K562 (cell line): Measurements from ENCODE around the gene MAN1B1. TPM values are rescaled to one million over a fixed set of nuclear protein-coding genes. Genes with fewer than 3 reads are reported as not detected.

Source experiments
- ATAC-seq: fragments of 200-7000 bp; cut with Tn5 transposase; 3 replicates; pipeline ENCODE4 v1.9.1; 2020; ENCODE audit warnings: moderate library complexity
- BruUV-seq: library from RNA; stranded (reverse); fragments of 400-500 nt; replicated peaks from 2 replicates; lab custom pipeline; 2021; lab: Mats Ljungman, UMichigan
- CTCF ChIA-PET: fragments of 300-600 bp; formaldehyde crosslinking; extraction: SDS; loops from one replicate; lab custom pipeline; 2021; ENCODE audit warnings: low intra/inter-chr PET ratio; lab: Yijun Ruan, JAX
- POLR2A ChIA-PET: fragments of 300-600, 350-650 bp; sonication (Branson Sonifier 250); formaldehyde crosslinking; extraction: SDS; loops from one replicate; lab custom pipeline; 2021; ENCODE audit warnings: antibody characterized with exemption, inconsistent platforms; lab: Yijun Ruan, JAX
- DNase-seq, 4 experiments: peaks; one replicate each; pipeline versions ENCODE4 v3.0.0 to v3.0.0-alpha.2; 2011 to 2018; ENCODE audit warnings: low spot score in 3 of 4, mixed read lengths in 3 of 4; ENCODE audit errors: extremely low read depth in 1 of 4
- FAIRE-seq: peaks from 2 replicates; lab custom pipeline; 2011; peaks lifted over from hg19 to GRCh38; lab: Jason Lieb, UNC
- H2AFZ ChIP-seq: 2 replicates; pipeline ENCODE4 v1.6.0; 2011; ENCODE audit warnings: low read depth, low read length, control low read depth, inconsistent platforms
- H3K27ac ChIP-seq: fragments of 200-600 bp; 3 replicates; pipeline ENCODE4 v1.8.0; 2011; ENCODE audit warnings: low read depth, mild to moderate bottlenecking, control low read depth, inconsistent platforms, low read length, moderate library complexity, mixed read lengths; ENCODE audit errors: extremely low read depth
- H3K27me3 ChIP-seq, 2 experiments: fragments of 300-600 bp in 1 of 2; 2 replicates in 1 of 2; 3 replicates in 1 of 2; pipeline versions ENCODE4 v1.6.0 to v1.8.0; 2011; ENCODE audit warnings: inconsistent platforms in 2 of 2, low read length in 2 of 2, mild to moderate bottlenecking in 1 of 2, mixed read lengths in 1 of 2, moderate library complexity in 1 of 2; ENCODE audit not compliant: control insufficient read depth in 2 of 2, insufficient read depth in 2 of 2
- H3K36me3 ChIP-seq: fragments of 300-600 bp; 3 replicates; pipeline ENCODE4 v1.8.0; 2011; ENCODE audit warnings: mild to moderate bottlenecking, low read length, inconsistent platforms; ENCODE audit not compliant: control insufficient read depth, insufficient read depth
- H3K4me1 ChIP-seq, 2 experiments: fragments of 200-600 bp in 1 of 2; replicated peaks in 1 of 2; 2 replicates in 1 of 2; 3 replicates in 1 of 2; pipeline versions ENCODE4 v1.5.1 to v1.8.0; 2011; ENCODE audit warnings: inconsistent platforms in 2 of 2, low read length in 2 of 2, mild to moderate bottlenecking in 1 of 2, mixed read lengths in 1 of 2, moderate library complexity in 1 of 2; ENCODE audit not compliant: control insufficient read depth in 2 of 2, insufficient read depth in 2 of 2
- H3K4me2 ChIP-seq: 2 replicates; pipeline ENCODE4 v1.6.1; 2011; ENCODE audit warnings: low read length, control low read depth, inconsistent platforms, mixed read lengths; ENCODE audit not compliant: insufficient read depth
- H3K4me3 ChIP-seq: fragments of 200-600 bp; sonication (generic), shearing (Covaris generic); 2 replicates; pipeline ENCODE4 v1.5.1; 2016; ENCODE audit warnings: control low read depth, inconsistent platforms
- H3K79me2 ChIP-seq: fragments of 200-600 bp; 3 replicates; pipeline ENCODE4 v1.8.0; 2011; ENCODE audit warnings: low read length, inconsistent platforms; ENCODE audit not compliant: control insufficient read depth, insufficient read depth
- H3K9ac ChIP-seq, 2 experiments: 2 replicates each; pipeline versions ENCODE4 v1.6.0 to v1.6.1; 2011; ENCODE audit warnings: low read depth in 2 of 2, low read length in 2 of 2, control low read depth in 1 of 2, inconsistent platforms in 1 of 2, mild to moderate bottlenecking in 1 of 2, mixed read lengths in 1 of 2; ENCODE audit not compliant: insufficient read depth in 1 of 2
- H3K9me1 ChIP-seq: one replicate; pipeline ENCODE4 v1.6.0; 2011; ENCODE audit warnings: inconsistent platforms, mild to moderate bottlenecking, low read length, moderate library complexity; ENCODE audit not compliant: control insufficient read depth, insufficient read depth
- H3K9me3 ChIP-seq: replicated peaks from 2 replicates; pipeline ENCODE4 v1.5.1; 2011; ENCODE audit warnings: low read depth, low read length, inconsistent platforms; ENCODE audit not compliant: control insufficient read depth, insufficient read depth
- H4K20me1 ChIP-seq: replicated peaks from 2 replicates; pipeline ENCODE4 v1.6.1; 2011; ENCODE audit warnings: low read length, inconsistent platforms, mixed read lengths; ENCODE audit not compliant: control insufficient read depth, insufficient read depth
- BRCA1 ChIP-seq, 2 experiments: fragments of 450-650 bp in 1 of 2; sonication (generic) in 1 of 2; formaldehyde crosslinking in 1 of 2; IDR thresholded peaks; 2 replicates each; pipeline versions ENCODE4 v1.5.0 to v1.6.1; 2017 to 2020; ENCODE audit warnings: mild to moderate bottlenecking in 1 of 2, missing genetic modification reagents in 1 of 2
- CBX8 ChIP-seq: fragments of 200-600 bp; sonication (generic); IDR thresholded peaks from 2 replicates; pipeline ENCODE4 v1.6.1; 2012; ENCODE audit warnings: borderline replicate concordance, mixed run types, low read depth, mild to moderate bottlenecking, moderate library complexity, mixed read lengths, low read length, control low read depth, inconsistent platforms; ENCODE audit not compliant: poor library complexity, severe bottlenecking; ENCODE audit errors: extremely low read depth
- COPS2 ChIP-seq: fragments of 450-650 bp; conservative IDR thresholded peaks from 2 replicates; pipeline ENCODE4 v1.6.1; 2016; ENCODE audit warnings: mild to moderate bottlenecking, moderate library complexity
- CXXC5 ChIP-seq: fragments of 250-450 bp; sonication (Bioruptor Pico); IDR thresholded peaks from 2 replicates; pipeline ENCODE4 v1.8.0; 2022; ENCODE audit warnings: inconsistent platforms, mild to moderate bottlenecking, moderate library complexity
- MEF2D ChIP-seq: conservative IDR thresholded peaks from 2 replicates; pipeline ENCODE4 v1.6.1; 2016; ENCODE audit warnings: low read depth, missing genetic modification characterization, missing compliant biosample characterization
- TEAD4 ChIP-seq, 2 experiments: sonication (generic) in 1 of 2; formaldehyde crosslinking in 1 of 2; IDR thresholded peaks; 2 replicates each; pipeline versions ENCODE4 v1.6.1 to v1.8.0; 2012 to 2022; ENCODE audit warnings: borderline replicate concordance in 1 of 2, inconsistent platforms in 1 of 2, low read length in 1 of 2, mild to moderate bottlenecking in 1 of 2, missing genetic modification reagents in 1 of 2
- ZFP1 ChIP-seq: fragments of 450-650 bp; formaldehyde crosslinking; IDR thresholded peaks from 2 replicates; pipeline ENCODE4 v1.4.0; 2020; ENCODE audit warnings: mild to moderate bottlenecking, mixed read lengths
- ZNF174 ChIP-seq: fragments of 250-450 bp; sonication (Bioruptor Pico); IDR thresholded peaks from 2 replicates; pipeline ENCODE4 v1.4.0; 2020; ENCODE audit warnings: mild to moderate bottlenecking
- WGBS: fragments of 100-300 bp; shearing (Covaris generic); methylation state at CpG from one replicate; pipeline ENCODE4 v1.1.6; 2016; ENCODE audit warnings: low coverage, mixed read lengths; ENCODE audit not compliant: insufficient coverage; ENCODE audit errors: missing lambda C conversion rate; 5-methylcytosine and 5-hydroxymethylcytosine counted together
- in situ Hi-C: fragments of 300-500 bp; cut with MboI; formaldehyde crosslinking; loops from 4 replicates; pipeline ENCODE4 v1.15.0; 2018; ENCODE audit warnings: inconsistent platforms, mixed read lengths
- intact Hi-C: fragments of 100-400 bp; cut with micrococcal nuclease; formaldehyde crosslinking; loops from 2 replicates; pipeline ENCODE4 v1.14.2; 2022
- polyA plus RNA-seq, 8 experiments: library from polyadenylated mRNA; depleted of rRNA in 4 of 8; stranded (reverse) in 5 of 8; unstranded in 3 of 8; fragments of >200 nt; fragmentation: Nextera tagmentation in 2 of 8; fragmentation: Illumina TruSeq in 1 of 8; extraction: Ambion mirVana in 2 of 8; extraction: Trizol in 1 of 8; gene quantifications; 2 replicates each; pipeline versions ENCODE4 v1.2.1 to v1.2.3, GENCODE V29; 2011 to 2014; ENCODE audit warnings: inconsistent platforms in 1 of 8, missing spikeins in 1 of 8
- total RNA-seq, 7 experiments: library from RNA; depleted of rRNA in 6 of 7; stranded (reverse); fragments of >200 nt in 6 of 7; fragmentation: Illumina TruSeq in 2 of 7; extraction: Trizol in 2 of 7; gene quantifications; 2 replicates each; pipeline versions ENCODE4 v1.2.1 to v1.2.3, GENCODE V29; 2011 to 2021; ENCODE audit warnings: low replicate concordance in 1 of 7
- TF ChIP-seq, protein P1 (sequence below): sonication (generic); formaldehyde crosslinking; IDR thresholded peaks from 2 replicates; pipeline ENCODE4 v1.8.0; 2022; ENCODE audit warnings: mild to moderate bottlenecking, low read depth, missing genetic modification reagents
- TF ChIP-seq, protein P2 (sequence below): sonication (generic); formaldehyde crosslinking; IDR thresholded peaks from 2 replicates; pipeline ENCODE4 v1.8.0; 2023; ENCODE audit warnings: mild to moderate bottlenecking, missing genetic modification reagents
- TF ChIP-seq, protein P3 (sequence below): fragments of 250-450 bp; sonication (Bioruptor Pico); IDR thresholded peaks from 2 replicates; pipeline ENCODE4 v1.8.0; 2022; ENCODE audit warnings: inconsistent platforms, mild to moderate bottlenecking, moderate library complexity, borderline replicate concordance
- TF ChIP-seq, protein P4 (sequence below): sonication (generic); formaldehyde crosslinking; IDR thresholded peaks from 2 replicates; pipeline ENCODE4 v1.8.0; 2022; ENCODE audit warnings: missing genetic modification reagents, mild to moderate bottlenecking, moderate library complexity, borderline replicate concordance
- TF ChIP-seq, protein P5 (sequence below): fragments of 250-450 bp; sonication (Bioruptor Pico); IDR thresholded peaks from 2 replicates; pipeline ENCODE4 v1.8.0; 2021; ENCODE audit warnings: mild to moderate bottlenecking, moderate library complexity

The MAN1B1 gene
- total and polyA plus RNA-seq, 9 of the 15 experiments (the other 6 are each of a cell fraction or from before 2014, with no cell fraction given) = 0.55 to 36.6 (median 27.3) TPM

DNA sequence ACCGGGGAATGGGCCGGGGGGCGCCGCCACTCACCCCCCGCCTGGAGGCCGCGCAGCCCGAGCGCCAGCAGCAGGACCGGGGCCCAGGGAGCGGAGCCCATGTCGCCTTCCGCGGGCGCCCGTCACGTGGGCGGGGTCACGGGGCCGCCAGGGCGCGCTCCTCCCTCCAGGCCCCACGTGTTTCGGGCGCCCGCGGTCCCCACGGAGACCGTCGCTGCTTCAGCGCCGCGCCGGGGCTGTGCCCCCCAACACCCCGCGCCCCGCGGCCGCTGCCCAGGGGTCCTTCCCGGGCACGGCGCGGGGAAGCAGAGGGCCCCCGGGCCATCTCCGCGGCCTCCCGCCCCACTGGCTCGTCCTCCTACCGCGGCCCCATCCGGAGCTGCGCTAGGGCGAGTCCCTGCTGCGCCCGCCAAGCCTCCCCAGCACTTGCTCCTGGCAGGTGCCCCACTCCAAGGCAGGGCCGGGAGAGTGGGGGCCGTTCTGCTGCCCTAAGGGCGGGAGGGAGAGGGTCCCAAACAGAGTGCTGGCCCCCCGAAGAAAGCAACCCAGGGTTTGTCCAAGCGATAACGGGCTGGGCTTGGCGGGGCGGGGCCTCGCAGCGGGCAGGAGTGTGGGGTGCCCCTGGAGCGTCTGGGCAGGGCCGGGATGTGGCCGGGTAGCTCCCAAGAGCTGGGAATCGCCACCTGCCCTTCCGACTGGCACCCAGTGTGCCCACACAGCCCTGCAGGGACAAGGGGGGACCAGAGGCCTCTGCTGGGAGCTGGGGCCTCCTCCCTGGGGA is 28.0 kb downstream of the MAN1B1 start, which contains the start of gene DPP7:
Gene DPP7 (minus strand): TSS at position 121 of the 781 bp plus-strand sequence. CDS start 20 bp downstream, at position 101.
- Histone ChIP-seq H3K27me3 (no peaks in the 10 kb centered on the region), H3K4me3 (peak within 1 kb of the TSS; percentile 72), H3K27ac (peak within 1 kb of the TSS; percentile 76), H3K4me2 (peak within 1 kb of the TSS; percentile 61), H3K9me1 (no peaks in the 10 kb centered on the region), H3K9me3 (no peaks in the 10 kb centered on the region), H3K4me1 (peaks cover 18 to 71% of the 10 kb centered on the region in 2 experiments), H4K20me1 (no peaks in the 10 kb centered on the region), H2AFZ (peak within 1 kb of the TSS; percentile 94), H3K36me3 (peaks cover 38% of the 10 kb centered on the region; the same call in 2 of the 3 replicates), H3K9ac (peak within 1 kb of the TSS; percentile 61 to 97), H3K79me2 (peaks cover 27% of the 10 kb centered on the region)
- POLR2A ChIA-PET = interaction anchor here (0.6 to 1.0 kb wide), 4 partner anchors 9 to 126 kb away, joined by 3 to 4 read pairs (median 4); partner anchors contain the start of gene TUBB4B
- CTCF ChIA-PET = no interaction called here
- in situ Hi-C loops = no loop called here
- WGBS = 8% methylated on average over 30 of the region's 70 CpGs
- intact Hi-C loops = loop anchor here (5.0 kb wide), 1 partner anchor 63 kb away; the partner anchor contains the start of gene ENTPD2
- BruUV-seq = no TSS peak
- DNase-seq (peak; percentile 85 to 95 (median 93)), ATAC-seq (peak; percentile 88), FAIRE-seq (no peak)
- TF ChIP-seq ZNF174 (CRISPR knock-in tag) (no peak), CBX8 (no peak), COPS2 (no peak), ZFP1 (no peak), TEAD4 (IDR thresholded peaks at IDR 0.05; ENCODE audit: low read length) (no peak), TEAD4 (CRISPR knock-in tag; IDR thresholded peaks at IDR 0.05; ENCODE audit: borderline replicate concordance) (0 out of 2 replicates have a peak, but pooled peaks have one; percentile 45), BRCA1 (IDR thresholded peaks at IDR 0.05) (no peak), BRCA1 (CRISPR knock-in tag; IDR thresholded peaks at IDR 0.05) (no peak), MEF2D (no peak), CXXC5 (CRISPR knock-in tag) (peak; percentile 93)
- TF ChIP-seq, protein P1, sequence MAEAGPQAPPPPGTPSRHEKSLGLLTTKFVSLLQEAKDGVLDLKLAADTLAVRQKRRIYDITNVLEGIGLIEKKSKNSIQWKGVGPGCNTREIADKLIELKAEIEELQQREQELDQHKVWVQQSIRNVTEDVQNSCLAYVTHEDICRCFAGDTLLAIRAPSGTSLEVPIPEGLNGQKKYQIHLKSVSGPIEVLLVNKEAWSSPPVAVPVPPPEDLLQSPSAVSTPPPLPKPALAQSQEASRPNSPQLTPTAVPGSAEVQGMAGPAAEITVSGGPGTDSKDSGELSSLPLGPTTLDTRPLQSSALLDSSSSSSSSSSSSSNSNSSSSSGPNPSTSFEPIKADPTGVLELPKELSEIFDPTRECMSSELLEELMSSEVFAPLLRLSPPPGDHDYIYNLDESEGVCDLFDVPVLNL = no peak
- TF ChIP-seq, protein P2, sequence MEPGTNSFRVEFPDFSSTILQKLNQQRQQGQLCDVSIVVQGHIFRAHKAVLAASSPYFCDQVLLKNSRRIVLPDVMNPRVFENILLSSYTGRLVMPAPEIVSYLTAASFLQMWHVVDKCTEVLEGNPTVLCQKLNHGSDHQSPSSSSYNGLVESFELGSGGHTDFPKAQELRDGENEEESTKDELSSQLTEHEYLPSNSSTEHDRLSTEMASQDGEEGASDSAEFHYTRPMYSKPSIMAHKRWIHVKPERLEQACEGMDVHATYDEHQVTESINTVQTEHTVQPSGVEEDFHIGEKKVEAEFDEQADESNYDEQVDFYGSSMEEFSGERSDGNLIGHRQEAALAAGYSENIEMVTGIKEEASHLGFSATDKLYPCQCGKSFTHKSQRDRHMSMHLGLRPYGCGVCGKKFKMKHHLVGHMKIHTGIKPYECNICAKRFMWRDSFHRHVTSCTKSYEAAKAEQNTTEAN = no peak
- TF ChIP-seq, protein P3, sequence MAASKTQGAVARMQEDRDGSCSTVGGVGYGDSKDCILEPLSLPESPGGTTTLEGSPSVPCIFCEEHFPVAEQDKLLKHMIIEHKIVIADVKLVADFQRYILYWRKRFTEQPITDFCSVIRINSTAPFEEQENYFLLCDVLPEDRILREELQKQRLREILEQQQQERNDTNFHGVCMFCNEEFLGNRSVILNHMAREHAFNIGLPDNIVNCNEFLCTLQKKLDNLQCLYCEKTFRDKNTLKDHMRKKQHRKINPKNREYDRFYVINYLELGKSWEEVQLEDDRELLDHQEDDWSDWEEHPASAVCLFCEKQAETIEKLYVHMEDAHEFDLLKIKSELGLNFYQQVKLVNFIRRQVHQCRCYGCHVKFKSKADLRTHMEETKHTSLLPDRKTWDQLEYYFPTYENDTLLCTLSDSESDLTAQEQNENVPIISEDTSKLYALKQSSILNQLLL (CRISPR knock-in tag) = no peak
- TF ChIP-seq, protein P4, sequence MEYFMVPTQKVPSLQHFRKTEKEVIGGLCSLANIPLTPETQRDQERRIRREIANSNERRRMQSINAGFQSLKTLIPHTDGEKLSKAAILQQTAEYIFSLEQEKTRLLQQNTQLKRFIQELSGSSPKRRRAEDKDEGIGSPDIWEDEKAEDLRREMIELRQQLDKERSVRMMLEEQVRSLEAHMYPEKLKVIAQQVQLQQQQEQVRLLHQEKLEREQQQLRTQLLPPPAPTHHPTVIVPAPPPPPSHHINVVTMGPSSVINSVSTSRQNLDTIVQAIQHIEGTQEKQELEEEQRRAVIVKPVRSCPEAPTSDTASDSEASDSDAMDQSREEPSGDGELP (CRISPR knock-in tag) = peak; percentile 49; the same call in 1 of the 2 replicates
- TF ChIP-seq, protein P5, sequence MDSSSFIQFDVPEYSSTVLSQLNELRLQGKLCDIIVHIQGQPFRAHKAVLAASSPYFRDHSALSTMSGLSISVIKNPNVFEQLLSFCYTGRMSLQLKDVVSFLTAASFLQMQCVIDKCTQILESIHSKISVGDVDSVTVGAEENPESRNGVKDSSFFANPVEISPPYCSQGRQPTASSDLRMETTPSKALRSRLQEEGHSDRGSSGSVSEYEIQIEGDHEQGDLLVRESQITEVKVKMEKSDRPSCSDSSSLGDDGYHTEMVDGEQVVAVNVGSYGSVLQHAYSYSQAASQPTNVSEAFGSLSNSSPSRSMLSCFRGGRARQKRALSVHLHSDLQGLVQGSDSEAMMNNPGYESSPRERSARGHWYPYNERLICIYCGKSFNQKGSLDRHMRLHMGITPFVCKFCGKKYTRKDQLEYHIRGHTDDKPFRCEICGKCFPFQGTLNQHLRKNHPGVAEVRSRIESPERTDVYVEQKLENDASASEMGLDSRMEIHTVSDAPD (CRISPR knock-in tag) = no peak
